GM12873 (cell line): ENCODE measurements around the gene NFIX.

Source experiments
- TF ChIP-seq, protein P1 (sequence below): IDR thresholded peaks from 2 replicates; pipeline ENCODE4 v1.5.1; 2012; ENCODE audit warnings: low read depth, mild to moderate bottlenecking, moderate library complexity, low read length, control low read depth; ENCODE audit not compliant: insufficient read depth; ENCODE audit errors: missing control alignments

The NFIX gene

DNA sequence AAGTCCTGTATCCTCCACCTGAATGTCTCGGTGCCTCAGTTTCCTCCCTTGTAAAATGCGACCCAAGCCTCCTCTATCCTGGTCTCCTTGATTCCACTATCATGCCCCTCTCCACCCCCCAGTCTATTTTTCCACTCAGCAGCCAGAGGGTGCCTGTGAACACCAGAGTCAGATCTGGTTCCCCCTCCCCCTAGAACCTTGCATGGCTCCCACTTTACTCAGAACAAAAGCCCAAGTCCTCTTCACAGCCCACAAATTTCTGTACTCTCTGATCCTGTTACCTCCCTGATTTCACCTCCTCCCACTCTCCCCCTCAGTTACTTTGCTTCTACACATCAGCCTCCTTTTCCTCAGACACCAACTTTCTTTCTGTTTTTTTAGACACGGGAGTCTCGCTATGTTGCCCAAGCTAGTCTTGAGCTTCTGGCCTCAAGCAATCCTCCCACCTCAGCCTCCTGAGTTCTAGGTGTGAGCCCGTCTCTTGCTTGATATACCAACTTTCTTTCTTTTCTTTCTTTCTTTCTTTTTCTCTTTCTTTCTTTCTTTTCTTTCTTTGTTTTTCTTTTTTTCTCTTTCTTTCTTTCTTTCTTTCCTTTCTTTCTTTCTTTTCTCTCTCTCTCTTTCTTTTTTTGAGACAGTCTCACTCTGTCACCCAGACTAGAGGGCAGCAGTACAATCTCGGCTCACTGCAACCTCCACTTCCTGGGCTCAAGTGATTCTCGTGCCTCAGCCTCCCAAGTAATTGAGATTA lies 25.0 kb upstream of the NFIX start:
- TF ChIP-seq, protein P1, sequence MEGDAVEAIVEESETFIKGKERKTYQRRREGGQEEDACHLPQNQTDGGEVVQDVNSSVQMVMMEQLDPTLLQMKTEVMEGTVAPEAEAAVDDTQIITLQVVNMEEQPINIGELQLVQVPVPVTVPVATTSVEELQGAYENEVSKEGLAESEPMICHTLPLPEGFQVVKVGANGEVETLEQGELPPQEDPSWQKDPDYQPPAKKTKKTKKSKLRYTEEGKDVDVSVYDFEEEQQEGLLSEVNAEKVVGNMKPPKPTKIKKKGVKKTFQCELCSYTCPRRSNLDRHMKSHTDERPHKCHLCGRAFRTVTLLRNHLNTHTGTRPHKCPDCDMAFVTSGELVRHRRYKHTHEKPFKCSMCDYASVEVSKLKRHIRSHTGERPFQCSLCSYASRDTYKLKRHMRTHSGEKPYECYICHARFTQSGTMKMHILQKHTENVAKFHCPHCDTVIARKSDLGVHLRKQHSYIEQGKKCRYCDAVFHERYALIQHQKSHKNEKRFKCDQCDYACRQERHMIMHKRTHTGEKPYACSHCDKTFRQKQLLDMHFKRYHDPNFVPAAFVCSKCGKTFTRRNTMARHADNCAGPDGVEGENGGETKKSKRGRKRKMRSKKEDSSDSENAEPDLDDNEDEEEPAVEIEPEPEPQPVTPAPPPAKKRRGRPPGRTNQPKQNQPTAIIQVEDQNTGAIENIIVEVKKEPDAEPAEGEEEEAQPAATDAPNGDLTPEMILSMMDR: no peak

DNA sequence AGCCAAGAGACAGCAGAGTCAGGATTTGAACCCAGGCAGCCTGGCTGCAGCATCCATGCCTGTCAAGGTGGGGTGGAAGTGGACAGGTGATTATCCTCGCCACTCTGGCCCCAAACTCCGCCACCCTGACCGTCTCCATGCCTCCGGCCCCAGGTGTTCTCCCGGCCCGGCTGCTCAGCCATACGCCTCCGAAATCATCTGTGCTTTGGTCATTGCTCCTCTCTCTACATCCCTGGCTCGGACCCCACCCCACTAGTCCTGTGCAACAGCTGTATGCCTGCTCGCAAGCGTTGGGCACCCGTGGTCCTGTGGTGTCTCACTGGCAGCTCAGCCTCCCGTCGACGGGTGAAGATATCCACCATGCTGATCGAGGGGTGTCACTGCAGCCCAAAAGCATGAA lies 22.0 kb upstream of the NFIX start:
- TF ChIP-seq, protein P1: no peak

DNA sequence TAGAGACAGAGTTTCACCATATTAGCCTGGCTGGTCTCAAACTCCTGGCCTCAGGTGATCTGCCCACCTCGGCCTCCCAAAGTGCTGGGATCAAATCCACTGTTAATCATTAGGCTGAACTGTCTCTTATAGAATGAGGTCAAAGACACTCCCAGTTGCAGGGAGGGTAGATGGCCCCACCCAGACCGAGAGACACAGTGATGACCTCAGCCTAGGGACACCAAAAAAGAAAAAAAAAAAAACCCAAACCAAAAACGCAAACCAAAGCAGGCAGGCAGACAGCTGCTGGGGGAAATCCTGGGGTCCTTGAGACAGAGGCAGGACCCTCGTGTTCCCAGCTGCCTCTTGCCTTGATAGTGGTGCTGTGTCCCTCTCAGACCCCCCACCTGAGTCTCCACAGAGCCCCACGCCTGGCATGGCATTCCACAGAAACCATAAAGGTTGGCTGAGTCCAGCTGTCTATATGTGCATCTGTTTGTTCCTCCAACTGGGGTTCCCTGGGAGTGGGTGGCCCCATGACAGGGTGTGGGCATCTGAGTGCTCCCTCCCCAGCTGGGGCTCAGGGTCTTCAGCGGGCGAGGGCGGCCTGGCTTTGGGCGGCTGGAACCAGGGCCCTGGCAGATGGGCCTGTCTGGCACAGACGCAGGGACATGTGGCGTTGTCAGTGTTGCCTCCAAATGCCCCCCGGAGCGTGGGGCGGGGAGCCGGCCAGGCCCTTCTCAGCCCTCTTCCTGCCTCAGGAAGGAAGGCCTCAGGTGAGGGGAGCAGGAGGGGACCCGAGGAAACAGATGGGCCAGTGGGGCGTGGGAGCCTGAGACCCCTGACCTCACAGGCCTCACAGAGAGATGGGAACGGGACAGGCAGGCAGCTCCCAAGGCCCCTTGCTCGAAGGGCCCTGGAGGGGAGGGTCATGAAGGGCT lies 20.7 kb upstream of the NFIX start:
- TF ChIP-seq, protein P1: no peak

DNA sequence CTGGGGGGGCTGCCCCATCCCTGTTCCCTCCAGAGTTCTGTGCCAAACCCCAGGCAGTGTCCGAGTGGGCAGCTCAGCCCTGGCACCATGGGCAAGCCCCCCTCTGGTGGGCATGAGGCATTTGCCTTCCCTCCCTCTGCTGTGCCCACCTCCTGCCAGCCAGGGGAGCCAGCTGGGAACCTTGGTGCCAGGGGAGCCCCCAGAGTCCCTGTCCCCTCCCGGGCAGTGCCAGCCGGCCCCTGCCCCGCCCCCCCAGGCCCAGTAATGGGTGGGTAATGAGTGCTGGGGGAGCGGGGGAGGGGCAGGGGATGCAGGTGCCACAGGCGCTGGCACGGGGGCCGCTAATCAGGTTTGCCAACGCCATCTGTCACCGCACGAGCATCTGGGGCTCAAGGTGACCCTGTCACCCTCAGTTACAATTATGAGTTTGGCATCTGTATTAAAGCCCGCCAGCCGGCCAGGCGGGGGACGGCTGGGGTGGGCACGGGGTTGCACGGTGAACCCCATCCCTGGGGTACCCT lies 20.0 kb upstream of the NFIX start:
- TF ChIP-seq, protein P1: no peak

DNA sequence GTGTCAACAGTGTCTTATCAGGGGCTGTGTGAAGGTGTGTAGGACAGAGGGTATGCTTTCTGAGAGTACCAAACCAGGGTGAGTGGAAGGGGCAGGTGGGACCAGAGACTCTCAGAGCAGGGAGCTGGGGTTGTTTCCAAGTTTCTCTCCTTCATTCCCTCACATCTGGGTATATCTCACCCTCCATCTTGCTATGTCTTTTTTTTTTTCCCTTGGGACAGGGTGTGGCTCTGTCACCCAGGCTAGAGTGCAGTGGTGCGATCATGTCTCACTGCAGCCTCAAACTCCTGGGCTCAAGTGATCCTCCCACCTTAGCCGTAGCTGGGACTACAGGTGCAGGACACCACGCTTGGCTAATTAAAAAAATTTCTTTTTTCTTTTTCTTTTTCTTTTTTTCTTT lies 15.3 kb upstream of the NFIX start:
- TF ChIP-seq, protein P1: no peak

DNA sequence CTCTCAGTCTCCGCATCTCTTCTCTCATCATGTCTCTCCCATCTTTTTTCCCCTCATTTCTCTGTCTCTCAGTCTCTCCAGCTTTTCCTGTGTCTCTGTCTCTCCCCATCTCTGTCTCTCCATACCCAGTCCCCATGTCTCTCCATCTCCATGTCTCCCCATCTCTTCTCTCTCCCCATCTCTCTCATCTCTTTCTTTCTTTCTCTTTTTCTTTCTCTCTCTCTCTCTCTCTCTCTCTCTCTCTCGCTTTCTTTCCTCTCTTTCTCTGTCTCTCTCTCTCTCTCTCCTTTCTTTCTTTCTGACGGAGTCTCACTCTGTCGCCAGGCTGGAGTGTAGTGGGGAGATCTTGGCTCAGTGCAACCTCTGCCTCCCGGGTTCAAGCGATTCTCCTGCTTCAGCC lies 12.6 kb upstream of the NFIX start:
- TF ChIP-seq, protein P1: no peak

DNA sequence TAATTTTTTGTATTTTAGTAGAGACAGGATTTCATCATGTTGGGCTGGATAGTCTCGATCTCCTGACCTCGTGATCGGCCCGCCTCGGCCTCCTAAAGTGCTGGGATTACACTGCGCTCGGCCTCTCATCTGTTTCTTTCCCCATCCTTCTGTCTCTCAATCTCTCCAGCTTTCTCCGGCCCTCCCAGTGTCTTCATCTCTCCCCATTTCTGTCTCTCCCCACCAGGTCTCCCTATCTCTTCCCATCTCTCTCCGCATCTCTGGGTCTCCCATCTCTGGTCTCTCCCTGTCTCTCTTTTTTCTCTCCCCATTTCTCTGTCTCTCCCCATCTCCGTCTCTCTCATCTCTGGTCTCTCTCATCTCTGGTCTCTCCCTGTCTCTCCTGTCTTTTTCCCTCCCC lies 12.2 kb upstream of the NFIX start:
- TF ChIP-seq, protein P1: no peak
